Ishikawa (cell line): ENCODE results near the gene STX1B.

Source experiments
- CEBPB ChIP-seq: IDR thresholded peaks from 2 replicates; pipeline ENCODE4 v1.6.1; 2012
- CREB1 ChIP-seq: IDR thresholded peaks from 2 replicates; pipeline ENCODE4 v1.6.1; 2012; ENCODE audit warnings: low read depth
- EGR1 ChIP-seq: IDR thresholded peaks from 2 replicates; pipeline ENCODE4 v1.6.1; 2012
- EP300 ChIP-seq: IDR thresholded peaks from 2 replicates; pipeline ENCODE4 v1.6.1; 2012; ENCODE audit warnings: borderline replicate concordance
- FOXM1 ChIP-seq: IDR thresholded peaks from 2 replicates; pipeline ENCODE4 v1.6.1; 2012; ENCODE audit warnings: low read depth, borderline replicate concordance
- NFIC ChIP-seq: IDR thresholded peaks from 2 replicates; pipeline ENCODE4 v1.6.1; 2012
- RAD21 ChIP-seq: IDR thresholded peaks from 2 replicates; pipeline ENCODE4 v1.6.1; 2012; ENCODE audit warnings: low read depth
- TAF1 ChIP-seq: IDR thresholded peaks from 2 replicates; pipeline ENCODE4 v1.6.1; 2012; ENCODE audit warnings: low read depth, mild to moderate bottlenecking
- TCF12 ChIP-seq: IDR thresholded peaks from 2 replicates; pipeline ENCODE4 v1.6.1; 2012; ENCODE audit warnings: low read depth
- TEAD4 ChIP-seq: IDR thresholded peaks from 2 replicates; pipeline ENCODE4 v1.6.1; 2012
- YY1 ChIP-seq: IDR thresholded peaks from 2 replicates; pipeline ENCODE4 v1.6.1; 2012; ENCODE audit warnings: low read depth
- ZBTB7A ChIP-seq: IDR thresholded peaks from 2 replicates; pipeline ENCODE4 v1.6.1; 2012; ENCODE audit warnings: low read depth
- TF ChIP-seq, protein P1 (sequence below): IDR thresholded peaks from 2 replicates; pipeline ENCODE4 v1.6.1; 2012; ENCODE audit warnings: low read depth, mild to moderate bottlenecking
- TF ChIP-seq, protein P2 (sequence below): IDR thresholded peaks from 2 replicates; pipeline ENCODE4 v1.6.1; 2012
- TF ChIP-seq, protein P3 (sequence below): IDR thresholded peaks from 2 replicates; pipeline ENCODE4 v1.6.1; 2012

The STX1B gene

DNA sequence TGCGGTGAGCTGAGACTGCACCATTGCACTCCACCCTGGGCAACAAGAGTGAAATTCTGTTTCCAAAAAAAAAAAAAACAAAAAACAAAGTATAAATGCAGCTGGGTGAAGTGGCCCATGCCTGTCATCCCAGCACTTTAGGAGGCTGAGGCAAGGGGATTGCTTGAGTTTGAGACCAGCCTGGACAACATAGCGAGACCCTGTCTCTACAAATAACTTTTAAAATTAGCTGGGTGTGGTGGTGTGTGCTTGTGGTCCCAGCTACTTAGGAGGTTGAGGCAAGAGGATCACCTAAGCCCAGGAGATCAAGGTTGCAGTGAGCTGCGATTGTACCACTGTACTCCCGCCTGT, 12.8 kb upstream of the STX1B start:
- TF ChIP-seq YY1 (no peak), TEAD4 (no peak)
- TF ChIP-seq, protein P1, sequence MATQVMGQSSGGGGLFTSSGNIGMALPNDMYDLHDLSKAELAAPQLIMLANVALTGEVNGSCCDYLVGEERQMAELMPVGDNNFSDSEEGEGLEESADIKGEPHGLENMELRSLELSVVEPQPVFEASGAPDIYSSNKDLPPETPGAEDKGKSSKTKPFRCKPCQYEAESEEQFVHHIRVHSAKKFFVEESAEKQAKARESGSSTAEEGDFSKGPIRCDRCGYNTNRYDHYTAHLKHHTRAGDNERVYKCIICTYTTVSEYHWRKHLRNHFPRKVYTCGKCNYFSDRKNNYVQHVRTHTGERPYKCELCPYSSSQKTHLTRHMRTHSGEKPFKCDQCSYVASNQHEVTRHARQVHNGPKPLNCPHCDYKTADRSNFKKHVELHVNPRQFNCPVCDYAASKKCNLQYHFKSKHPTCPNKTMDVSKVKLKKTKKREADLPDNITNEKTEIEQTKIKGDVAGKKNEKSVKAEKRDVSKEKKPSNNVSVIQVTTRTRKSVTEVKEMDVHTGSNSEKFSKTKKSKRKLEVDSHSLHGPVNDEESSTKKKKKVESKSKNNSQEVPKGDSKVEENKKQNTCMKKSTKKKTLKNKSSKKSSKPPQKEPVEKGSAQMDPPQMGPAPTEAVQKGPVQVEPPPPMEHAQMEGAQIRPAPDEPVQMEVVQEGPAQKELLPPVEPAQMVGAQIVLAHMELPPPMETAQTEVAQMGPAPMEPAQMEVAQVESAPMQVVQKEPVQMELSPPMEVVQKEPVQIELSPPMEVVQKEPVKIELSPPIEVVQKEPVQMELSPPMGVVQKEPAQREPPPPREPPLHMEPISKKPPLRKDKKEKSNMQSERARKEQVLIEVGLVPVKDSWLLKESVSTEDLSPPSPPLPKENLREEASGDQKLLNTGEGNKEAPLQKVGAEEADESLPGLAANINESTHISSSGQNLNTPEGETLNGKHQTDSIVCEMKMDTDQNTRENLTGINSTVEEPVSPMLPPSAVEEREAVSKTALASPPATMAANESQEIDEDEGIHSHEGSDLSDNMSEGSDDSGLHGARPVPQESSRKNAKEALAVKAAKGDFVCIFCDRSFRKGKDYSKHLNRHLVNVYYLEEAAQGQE = no peak

DNA sequence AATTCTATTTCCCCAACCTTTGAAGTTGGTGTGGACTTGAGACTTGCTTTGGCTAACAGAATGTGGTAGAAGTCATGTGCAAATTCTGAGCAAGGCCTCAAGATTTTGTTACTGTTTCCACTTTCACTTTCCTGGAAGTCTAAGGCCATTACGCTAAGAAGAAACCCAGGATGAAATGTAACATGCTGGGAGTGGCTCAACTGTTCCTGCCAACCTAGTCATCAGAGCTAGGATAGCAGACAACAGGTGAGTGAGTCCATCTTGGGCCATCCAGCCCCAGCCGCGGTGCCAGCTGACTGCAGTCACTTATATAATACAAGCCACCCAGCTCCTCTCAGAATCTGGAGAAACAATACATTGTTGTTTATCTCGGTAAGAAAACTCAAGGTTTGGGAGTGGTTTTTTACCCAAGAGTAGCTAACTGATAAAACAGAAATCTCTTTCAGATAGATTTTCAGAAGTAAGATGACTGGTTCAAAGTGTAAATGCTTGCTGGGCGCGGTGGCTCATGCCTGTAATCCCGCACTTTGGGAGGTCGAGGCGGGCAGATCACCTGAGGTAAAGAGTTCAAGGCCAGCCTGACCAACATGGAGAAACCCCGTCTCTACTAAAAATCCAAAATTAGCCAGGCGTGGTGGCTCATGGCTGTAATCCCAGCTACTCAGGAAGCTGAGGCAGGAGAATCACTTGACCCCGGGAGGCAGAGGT, 12.3 kb upstream of the STX1B start:
- TF ChIP-seq EP300 (no peak), TAF1 (no peak), CREB1 (no peak), FOXM1 (no peak), CEBPB (no peak), RAD21 (no peak), YY1 (no peak), EGR1 (no peak), ZBTB7A (no peak), TEAD4 (no peak), NFIC (no peak), TCF12 (no peak)
- TF ChIP-seq, protein P1 = no peak
- TF ChIP-seq, protein P2, sequence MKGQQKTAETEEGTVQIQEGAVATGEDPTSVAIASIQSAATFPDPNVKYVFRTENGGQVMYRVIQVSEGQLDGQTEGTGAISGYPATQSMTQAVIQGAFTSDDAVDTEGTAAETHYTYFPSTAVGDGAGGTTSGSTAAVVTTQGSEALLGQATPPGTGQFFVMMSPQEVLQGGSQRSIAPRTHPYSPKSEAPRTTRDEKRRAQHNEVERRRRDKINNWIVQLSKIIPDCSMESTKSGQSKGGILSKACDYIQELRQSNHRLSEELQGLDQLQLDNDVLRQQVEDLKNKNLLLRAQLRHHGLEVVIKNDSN = no peak
- TF ChIP-seq, protein P3, sequence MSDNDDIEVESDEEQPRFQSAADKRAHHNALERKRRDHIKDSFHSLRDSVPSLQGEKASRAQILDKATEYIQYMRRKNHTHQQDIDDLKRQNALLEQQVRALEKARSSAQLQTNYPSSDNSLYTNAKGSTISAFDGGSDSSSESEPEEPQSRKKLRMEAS = no peak

DNA sequence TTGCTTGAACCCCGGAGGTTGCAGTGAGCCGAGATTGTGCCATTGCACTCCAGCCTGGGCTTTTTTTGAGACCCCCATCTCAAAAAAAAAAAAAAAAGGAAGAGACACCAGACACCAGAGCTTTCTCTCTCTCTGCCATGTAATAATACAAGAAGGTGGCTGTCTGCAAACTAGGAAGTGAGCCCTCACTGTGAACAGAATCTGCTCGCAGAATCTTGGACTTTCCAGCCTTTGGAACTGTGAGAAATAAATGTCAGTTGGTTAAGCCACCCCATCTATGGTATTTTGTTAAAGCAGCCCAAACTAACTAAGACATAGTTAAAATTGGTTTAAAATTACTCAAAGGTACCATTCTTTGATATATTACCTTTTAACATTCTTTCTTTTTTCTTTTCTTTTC, 10.1 kb upstream of the STX1B start:
- TF ChIP-seq RAD21 (no peak), NFIC (no peak), CREB1 (no peak), TAF1 (no peak), EP300 (no peak), TCF12 (no peak), ZBTB7A (no peak), FOXM1 (no peak), CEBPB (no peak), TEAD4 (no peak), YY1 (no peak), EGR1 (no peak)
- TF ChIP-seq, protein P2 = no peak
- TF ChIP-seq, protein P3 = no peak
- TF ChIP-seq, protein P1 = no peak

DNA sequence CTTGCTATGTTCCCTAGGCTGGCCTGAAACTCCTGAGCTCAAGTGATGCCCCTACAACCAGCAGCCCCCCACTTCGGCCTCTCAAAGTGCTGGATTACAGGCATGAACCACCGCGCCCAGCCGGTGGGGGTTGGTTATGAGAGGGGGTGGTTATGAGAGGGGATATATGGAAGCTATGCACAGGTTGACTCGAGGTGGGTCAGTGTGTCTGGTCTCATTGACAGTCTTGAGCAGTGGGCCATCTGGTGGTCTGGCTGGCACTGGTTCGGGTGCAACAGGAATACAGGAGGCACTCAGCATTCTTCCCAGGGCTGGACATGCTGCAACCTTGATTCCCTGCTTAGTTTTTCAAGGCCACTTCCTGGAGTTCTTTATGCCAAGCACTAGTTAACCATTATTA, 5.6 kb upstream of the STX1B start:
- TF ChIP-seq CEBPB = no peak
- TF ChIP-seq NFIC = no peak
- no peak for TF ChIP-seq TAF1
- TF ChIP-seq YY1 = no peak
- no peak for TF ChIP-seq EGR1
- TF ChIP-seq, protein P1 = no peak
- TF ChIP-seq TCF12 = no peak
- TF ChIP-seq EP300 = no peak
- no peak for TF ChIP-seq FOXM1
- TF ChIP-seq, protein P3 = no peak
- TF ChIP-seq, protein P2 = no peak
- TF ChIP-seq CREB1 = no peak
- TF ChIP-seq ZBTB7A = no peak
- no peak for TF ChIP-seq RAD21
- TF ChIP-seq TEAD4 = no peak
